HepG2 (cell line): ENCODE measurements around the gene TMPRSS15. TPM values are rescaled to one million over a fixed set of nuclear protein-coding genes. Genes with fewer than 3 reads are reported as not detected.

ENCODE experiments used
- ATAC-seq: fragments of 200-7000 bp; cut with Tn5 transposase; 3 replicates; pipeline ENCODE4 v1.9.1; 2020; ENCODE audit warnings: mild to moderate bottlenecking, moderate library complexity
- BruUV-seq: library from RNA; stranded (reverse); fragments of 400-500 nt; replicated peaks from 2 replicates; lab custom pipeline; 2021; lab: Mats Ljungman, UMichigan
- CTCF ChIA-PET: fragments of 300-600 bp; formaldehyde crosslinking; extraction: SDS; loops from one replicate; lab custom pipeline; 2021; ENCODE audit warnings: low total read pairs, inconsistent platforms, low intra/inter-chr PET ratio; lab: Yijun Ruan, JAX
- POLR2A ChIA-PET: fragments of 350-600 bp; sonication (Branson Sonifier 250); formaldehyde crosslinking; loops from one replicate; lab custom pipeline; 2020; ENCODE audit warnings: antibody characterized with exemption, inconsistent platforms; lab: Yijun Ruan, JAX
- DNase-seq: peaks from one replicate; pipeline ENCODE4 v3.0.0-alpha.2; 2015; ENCODE audit warnings: low spot score
- FAIRE-seq: peaks from 3 replicates; lab custom pipeline; 2011; peaks lifted over from hg19 to GRCh38; lab: Jason Lieb, UNC
- H2AFZ ChIP-seq: one replicate; pipeline ENCODE4 v1.6.1; 2011; ENCODE audit warnings: low read length, inconsistent platforms
- H3K27ac ChIP-seq: fragments of 300-600 bp; 3 replicates; pipeline ENCODE4 v1.8.0; 2011; ENCODE audit warnings: mixed run types, mild to moderate bottlenecking, mixed read lengths, low read length, inconsistent platforms; ENCODE audit not compliant: insufficient read depth; ENCODE audit errors: extremely low read length
- H3K27me3 ChIP-seq, 2 experiments: fragments of 200-600 bp in 1 of 2; 2 replicates in 1 of 2; 3 replicates in 1 of 2; pipeline versions ENCODE4 v1.6.0 to v1.8.0; 2011; ENCODE audit warnings: low read length in 2 of 2, mild to moderate bottlenecking in 2 of 2, moderate library complexity in 2 of 2, inconsistent platforms in 1 of 2; ENCODE audit not compliant: insufficient read depth in 2 of 2, control insufficient read depth in 1 of 2
- H3K36me3 ChIP-seq, 2 experiments: fragments of 200-600 bp in 1 of 2; replicated peaks in 1 of 2; 2 replicates in 1 of 2; 3 replicates in 1 of 2; pipeline versions ENCODE4 v1.5.1 to v1.8.0; 2011; ENCODE audit warnings: low read length in 2 of 2, inconsistent platforms in 1 of 2; ENCODE audit not compliant: insufficient read depth in 2 of 2, control insufficient read depth in 1 of 2
- H3K4me1 ChIP-seq: 2 replicates; pipeline ENCODE4 v1.5.1; 2012; ENCODE audit warnings: low read length, inconsistent platforms; ENCODE audit not compliant: insufficient read depth
- H3K4me2 ChIP-seq: 2 replicates; pipeline ENCODE4 v1.6.0; 2011; ENCODE audit warnings: low read depth, low read length, inconsistent platforms
- H3K4me3 ChIP-seq, 3 experiments: fragments of 200-600 bp in 1 of 3; sonication (generic), shearing (Covaris generic) in 1 of 3; replicated peaks in 1 of 3; 2 replicates each; pipeline ENCODE4 v1.5.1; 2011 to 2016; ENCODE audit warnings: low read length in 3 of 3, inconsistent platforms in 2 of 3, low read depth in 2 of 3, mild to moderate bottlenecking in 2 of 3, control low read depth in 1 of 3, mixed read lengths in 1 of 3; ENCODE audit not compliant: insufficient read depth in 1 of 3
- H3K79me2 ChIP-seq: one replicate; pipeline ENCODE4 v1.6.1; 2011; ENCODE audit warnings: low read length, inconsistent platforms; ENCODE audit not compliant: insufficient read depth
- H3K9ac ChIP-seq: 2 replicates; pipeline ENCODE4 v1.6.0; 2011; ENCODE audit warnings: mild to moderate bottlenecking, low read depth, low read length, inconsistent platforms; ENCODE audit not compliant: insufficient read depth
- H3K9me3 ChIP-seq: 2 replicates; pipeline ENCODE4 v1.5.1; 2012; ENCODE audit warnings: mild to moderate bottlenecking, low read length
- H4K20me1 ChIP-seq: 2 replicates; pipeline ENCODE4 v1.6.0; 2011; ENCODE audit warnings: inconsistent platforms, mild to moderate bottlenecking, low read length, moderate library complexity; ENCODE audit not compliant: insufficient read depth
- CEBPG ChIP-seq: IDR thresholded peaks from 2 replicates; pipeline ENCODE4 v1.6.1; 2016
- KLF16 ChIP-seq, 2 experiments: sonication (generic) in 1 of 2; formaldehyde crosslinking in 1 of 2; IDR thresholded peaks; 2 replicates each; pipeline versions ENCODE4 v1.6.1 to v1.8.0; 2016 to 2023; ENCODE audit warnings: missing genetic modification reagents in 2 of 2, missing compliant biosample characterization in 1 of 2
- ZFP41 ChIP-seq: sonication (generic); formaldehyde crosslinking; IDR thresholded peaks from 2 replicates; pipeline ENCODE4 v1.4.0; 2020; ENCODE audit warnings: mild to moderate bottlenecking, missing genetic modification reagents, borderline replicate concordance
- ZNF230 ChIP-seq: sonication (generic); formaldehyde crosslinking; IDR thresholded peaks from 2 replicates; pipeline ENCODE4 v1.4.0; 2020; ENCODE audit warnings: mild to moderate bottlenecking, missing genetic modification reagents
- ZNF251 ChIP-seq: sonication (generic); formaldehyde crosslinking; IDR thresholded peaks from 2 replicates; pipeline ENCODE4 v1.9.0; 2021; ENCODE audit warnings: mild to moderate bottlenecking, missing genetic modification reagents
- ZNF256 ChIP-seq: sonication (generic); formaldehyde crosslinking; conservative IDR thresholded peaks from 2 replicates; pipeline ENCODE4 v1.4.0; 2020; ENCODE audit warnings: missing genetic modification reagents
- ZNF496 ChIP-seq: sonication (generic); formaldehyde crosslinking; IDR thresholded peaks from 2 replicates; pipeline ENCODE4 v1.8.1; 2023; ENCODE audit warnings: mild to moderate bottlenecking, moderate library complexity, missing genetic modification reagents; ENCODE audit not compliant: insufficient replicate concordance
- ZNF674 ChIP-seq: sonication (generic); formaldehyde crosslinking; IDR thresholded peaks from 2 replicates; pipeline ENCODE4 v1.5.0; 2020; ENCODE audit warnings: low read depth, mild to moderate bottlenecking, missing genetic modification reagents
- ZNF782 ChIP-seq: sonication (generic); formaldehyde crosslinking; IDR thresholded peaks from 2 replicates; pipeline ENCODE4 v1.4.0; 2020; ENCODE audit warnings: missing genetic modification reagents, mild to moderate bottlenecking, borderline replicate concordance
- ZNF790 ChIP-seq: sonication (generic); formaldehyde crosslinking; IDR thresholded peaks from 2 replicates; pipeline ENCODE4 v1.8.0; 2022; ENCODE audit warnings: missing genetic modification reagents, mild to moderate bottlenecking, borderline replicate concordance
- WGBS: methylation state at CpG from one replicate; pipeline ENCODE4 v1.1.6; 2017; ENCODE audit warnings: low lambda C conversion rate; 5-methylcytosine and 5-hydroxymethylcytosine counted together
- in situ Hi-C: cut with HindIII; loops from 2 replicates; pipeline ENCODE4 v1.10.0; 2017; ENCODE audit warnings: low pct_unique_long_range_greater_than_20kb; ENCODE audit not compliant: extremely low pct_ligation_motif_present
- intact Hi-C: fragments of 100-400 bp; cut with micrococcal nuclease; formaldehyde crosslinking; loops from one replicate; pipeline ENCODE4 v1.10.0; 2022; ENCODE audit not compliant: unreplicated experiment
- polyA plus RNA-seq, 8 experiments: library from polyadenylated mRNA; depleted of rRNA in 3 of 8; stranded (reverse) in 7 of 8; unstranded in 1 of 8; fragments of >200 nt; fragmentation: Illumina TruSeq in 4 of 8; extraction: Trizol in 4 of 8; gene quantifications; 2 replicates each; pipeline versions ENCODE4 v1.2.1 to v1.2.3, GENCODE V29; 2011 to 2016; ENCODE audit warnings: low read depth in 4 of 8, missing spikeins in 1 of 8, mixed read lengths in 1 of 8; ENCODE audit not compliant: insufficient read depth in 1 of 8
- total RNA-seq, 5 experiments: library from RNA; depleted of rRNA; stranded (reverse); fragments of >200 nt; fragmentation: Illumina TruSeq; extraction: Trizol; gene quantifications; 2 replicates each; pipeline ENCODE4 v1.2.3, GENCODE V29; 2016; ENCODE audit warnings: low read depth in 1 of 5
- TF ChIP-seq, protein P1 (sequence below): sonication (generic); formaldehyde crosslinking; IDR thresholded peaks from 2 replicates; pipeline ENCODE4 v1.5.0; 2020; ENCODE audit warnings: missing genetic modification reagents
- TF ChIP-seq, protein P2 (sequence below): sonication (generic); formaldehyde crosslinking; IDR thresholded peaks from 2 replicates; pipeline ENCODE4 v1.5.1; 2020; ENCODE audit warnings: mild to moderate bottlenecking, moderate library complexity, missing genetic modification reagents
- TF ChIP-seq, protein P3 (sequence below): sonication (generic); formaldehyde crosslinking; IDR thresholded peaks from 2 replicates; pipeline ENCODE4 v1.4.0; 2020; ENCODE audit warnings: missing genetic modification reagents, borderline replicate concordance
- TF ChIP-seq, protein P4 (sequence below): sonication (generic); formaldehyde crosslinking; conservative IDR thresholded peaks from 2 replicates; pipeline ENCODE4 v1.4.0; 2020; ENCODE audit warnings: missing genetic modification reagents
- TF ChIP-seq, protein P5 (sequence below): sonication (generic); formaldehyde crosslinking; IDR thresholded peaks from 2 replicates; pipeline ENCODE4 v1.4.0; 2020; ENCODE audit warnings: missing genetic modification reagents

TMPRSS15 gene
- total and polyA plus RNA-seq, 2 of the 13 experiments (the other 11 are each of a cell fraction or from before 2014, with no cell fraction given): not detected

DNA sequence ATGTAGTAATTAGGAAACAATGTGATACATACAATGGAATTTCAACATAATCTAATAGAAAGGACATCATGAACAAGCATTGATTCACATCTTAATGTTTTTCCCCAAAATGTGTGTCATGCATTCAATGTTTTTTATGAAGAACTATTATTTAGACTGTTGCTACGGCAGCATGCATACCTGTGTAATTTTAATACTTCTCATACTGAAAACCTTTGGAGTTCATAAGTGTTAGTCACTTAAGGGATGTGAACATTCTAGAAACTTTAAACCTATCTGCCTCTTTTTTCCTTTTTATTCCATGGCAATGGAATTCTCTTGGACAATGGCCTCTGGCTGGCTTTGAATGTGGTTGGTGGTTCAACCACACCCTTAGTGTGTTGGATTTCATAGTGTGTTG lies 48.6 kb downstream of the TMPRSS15 start:
- Histone ChIP-seq H3K9ac (no peak overlapping the region), H3K79me2 (no peaks in the 10 kb centered on the region), H3K4me3 (no peak overlapping the region), H3K4me2 (no peak overlapping the region), H3K36me3 (no peaks in the 10 kb centered on the region), H2AFZ (no peak overlapping the region), H3K4me1 (no peaks in the 10 kb centered on the region), H3K27ac (no peak overlapping the region), H3K9me3 (peaks cover 37% of the 10 kb centered on the region), H4K20me1 (no peaks in the 10 kb centered on the region), H3K27me3 (no peaks in the 10 kb centered on the region)
- CTCF ChIA-PET: no interaction called here
- FAIRE-seq (no peak), ATAC-seq (no peak), DNase-seq (no peak)
- BruUV-seq: no TSS peak
- intact Hi-C loops: no loop called here
- POLR2A ChIA-PET: no interaction called here
- TF ChIP-seq, protein P1, sequence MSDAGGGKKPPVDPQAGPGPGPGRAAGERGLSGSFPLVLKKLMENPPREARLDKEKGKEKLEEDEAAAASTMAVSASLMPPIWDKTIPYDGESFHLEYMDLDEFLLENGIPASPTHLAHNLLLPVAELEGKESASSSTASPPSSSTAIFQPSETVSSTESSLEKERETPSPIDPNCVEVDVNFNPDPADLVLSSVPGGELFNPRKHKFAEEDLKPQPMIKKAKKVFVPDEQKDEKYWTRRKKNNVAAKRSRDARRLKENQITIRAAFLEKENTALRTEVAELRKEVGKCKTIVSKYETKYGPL (CRISPR knock-in tag): no peak
- TF ChIP-seq, protein P2, sequence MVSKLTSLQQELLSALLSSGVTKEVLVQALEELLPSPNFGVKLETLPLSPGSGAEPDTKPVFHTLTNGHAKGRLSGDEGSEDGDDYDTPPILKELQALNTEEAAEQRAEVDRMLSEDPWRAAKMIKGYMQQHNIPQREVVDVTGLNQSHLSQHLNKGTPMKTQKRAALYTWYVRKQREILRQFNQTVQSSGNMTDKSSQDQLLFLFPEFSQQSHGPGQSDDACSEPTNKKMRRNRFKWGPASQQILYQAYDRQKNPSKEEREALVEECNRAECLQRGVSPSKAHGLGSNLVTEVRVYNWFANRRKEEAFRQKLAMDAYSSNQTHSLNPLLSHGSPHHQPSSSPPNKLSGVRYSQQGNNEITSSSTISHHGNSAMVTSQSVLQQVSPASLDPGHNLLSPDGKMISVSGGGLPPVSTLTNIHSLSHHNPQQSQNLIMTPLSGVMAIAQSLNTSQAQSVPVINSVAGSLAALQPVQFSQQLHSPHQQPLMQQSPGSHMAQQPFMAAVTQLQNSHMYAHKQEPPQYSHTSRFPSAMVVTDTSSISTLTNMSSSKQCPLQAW (CRISPR knock-in tag): no peak
- TF ChIP-seq ZNF782: no peak
- TF ChIP-seq, protein P3, sequence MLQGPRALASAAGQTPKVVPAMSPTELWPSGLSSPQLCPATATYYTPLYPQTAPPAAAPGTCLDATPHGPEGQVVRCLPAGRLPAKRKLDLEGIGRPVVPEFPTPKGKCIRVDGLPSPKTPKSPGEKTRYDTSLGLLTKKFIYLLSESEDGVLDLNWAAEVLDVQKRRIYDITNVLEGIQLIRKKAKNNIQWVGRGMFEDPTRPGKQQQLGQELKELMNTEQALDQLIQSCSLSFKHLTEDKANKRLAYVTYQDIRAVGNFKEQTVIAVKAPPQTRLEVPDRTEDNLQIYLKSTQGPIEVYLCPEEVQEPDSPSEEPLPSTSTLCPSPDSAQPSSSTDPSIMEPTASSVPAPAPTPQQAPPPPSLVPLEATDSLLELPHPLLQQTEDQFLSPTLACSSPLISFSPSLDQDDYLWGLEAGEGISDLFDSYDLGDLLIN (CRISPR knock-in tag): no peak
- TF ChIP-seq ZNF256 (CRISPR knock-in tag): no peak
- no peak for TF ChIP-seq KLF16 (CRISPR knock-in tag; IDR thresholded peaks at IDR 0.05)
- no peak for TF ChIP-seq ZNF496 (CRISPR knock-in tag)
- TF ChIP-seq ZNF790 (CRISPR knock-in tag): no peak
- no peak for TF ChIP-seq ZNF230 (CRISPR knock-in tag)
- TF ChIP-seq, protein P4, sequence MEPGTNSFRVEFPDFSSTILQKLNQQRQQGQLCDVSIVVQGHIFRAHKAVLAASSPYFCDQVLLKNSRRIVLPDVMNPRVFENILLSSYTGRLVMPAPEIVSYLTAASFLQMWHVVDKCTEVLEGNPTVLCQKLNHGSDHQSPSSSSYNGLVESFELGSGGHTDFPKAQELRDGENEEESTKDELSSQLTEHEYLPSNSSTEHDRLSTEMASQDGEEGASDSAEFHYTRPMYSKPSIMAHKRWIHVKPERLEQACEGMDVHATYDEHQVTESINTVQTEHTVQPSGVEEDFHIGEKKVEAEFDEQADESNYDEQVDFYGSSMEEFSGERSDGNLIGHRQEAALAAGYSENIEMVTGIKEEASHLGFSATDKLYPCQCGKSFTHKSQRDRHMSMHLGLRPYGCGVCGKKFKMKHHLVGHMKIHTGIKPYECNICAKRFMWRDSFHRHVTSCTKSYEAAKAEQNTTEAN (CRISPR knock-in tag): no peak
- no peak for TF ChIP-seq ZNF251 (CRISPR knock-in tag)
- TF ChIP-seq, protein P5, sequence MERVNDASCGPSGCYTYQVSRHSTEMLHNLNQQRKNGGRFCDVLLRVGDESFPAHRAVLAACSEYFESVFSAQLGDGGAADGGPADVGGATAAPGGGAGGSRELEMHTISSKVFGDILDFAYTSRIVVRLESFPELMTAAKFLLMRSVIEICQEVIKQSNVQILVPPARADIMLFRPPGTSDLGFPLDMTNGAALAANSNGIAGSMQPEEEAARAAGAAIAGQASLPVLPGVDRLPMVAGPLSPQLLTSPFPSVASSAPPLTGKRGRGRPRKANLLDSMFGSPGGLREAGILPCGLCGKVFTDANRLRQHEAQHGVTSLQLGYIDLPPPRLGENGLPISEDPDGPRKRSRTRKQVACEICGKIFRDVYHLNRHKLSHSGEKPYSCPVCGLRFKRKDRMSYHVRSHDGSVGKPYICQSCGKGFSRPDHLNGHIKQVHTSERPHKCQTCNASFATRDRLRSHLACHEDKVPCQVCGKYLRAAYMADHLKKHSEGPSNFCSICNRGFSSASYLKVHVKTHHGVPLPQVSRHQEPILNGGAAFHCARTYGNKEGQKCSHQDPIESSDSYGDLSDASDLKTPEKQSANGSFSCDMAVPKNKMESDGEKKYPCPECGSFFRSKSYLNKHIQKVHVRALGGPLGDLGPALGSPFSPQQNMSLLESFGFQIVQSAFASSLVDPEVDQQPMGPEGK (CRISPR knock-in tag): no peak
- TF ChIP-seq ZNF674 (CRISPR knock-in tag): no peak
- no peak for TF ChIP-seq CEBPG (CRISPR knock-in tag)
- TF ChIP-seq ZFP41 (CRISPR knock-in tag): no peak
- WGBS: 0% methylated on average over 1 of the region's 1 CpG
- in situ Hi-C loops: no loop called here
